ENCODE measurements around the gene FGF2. TPM values are rescaled to one million over a fixed set of nuclear protein-coding genes. Genes with fewer than 3 reads are reported as not detected.

Gene FGF2
- total RNA-seq, 2 donors from 2014 or later = 12.5 to 18.5 TPM

- Histone ChIP-seq H3K27ac (ENCODE audit: low read depth, low read length) (no peak overlapping the region), H3K27me3 (ENCODE audit: control insufficient read depth, insufficient read depth, low read length, poor library complexity, severe bottlenecking) (no peaks in the 10 kb centered on the region), H3K36me3 (ENCODE audit: control insufficient read depth, insufficient read depth, low read length) (no peaks in the 10 kb centered on the region), H3K9me3 (ENCODE audit: control insufficient read depth, low read length) (no peaks in the 10 kb centered on the region), H3K9ac (ENCODE audit: extremely low read depth, low read length, poor library complexity, severe bottlenecking) (no peak overlapping the region), H3K4me3 (ENCODE audit: low read length) (no peak overlapping the region), H3K4me1 (ENCODE audit: control insufficient read depth, insufficient read depth, low read length) (no peaks in the 10 kb centered on the region)
- Mint-ChIP-seq H3K27me3 (ENCODE audit: insufficient read depth) (no peaks in the 10 kb centered on the region), H3K9me3 (no peaks in the 10 kb centered on the region), H3K4me1 (peaks cover 9% of the 10 kb centered on the region), H3K36me3 (ENCODE audit: low read depth) (no peaks in the 10 kb centered on the region), H3K27ac (no peak overlapping the region), H3K4me3 (no peak overlapping the region)
- no peak for DNase-seq
- TF ChIP-seq CTCF (conservative IDR thresholded peaks at IDR 0.05) = no peak
- 92 to 100% methylated on average over 2 to 5 of the region's 5 CpGs for WGBS, 2 experiments (ENCODE audit: insufficient coverage in 1 of 2, insufficient read length in 1 of 2)
These were observed 93.8 kb downstream of the FGF2 start for GRCh38 chr4:122920473-122920872.

- H3K27ac Mint-ChIP-seq = no peak overlapping the region
- Histone ChIP-seq H3K9me3 (ENCODE audit: control insufficient read depth, low read length) (no peaks in the 10 kb centered on the region), H3K36me3 (ENCODE audit: control insufficient read depth, insufficient read depth, low read length) (no peaks in the 10 kb centered on the region), H3K27me3 (ENCODE audit: control insufficient read depth, insufficient read depth, low read length, poor library complexity, severe bottlenecking) (no peaks in the 10 kb centered on the region), H3K4me1 (ENCODE audit: control insufficient read depth, insufficient read depth, low read length) (no peaks in the 10 kb centered on the region), H3K27ac (ENCODE audit: low read depth, low read length) (no peak overlapping the region), H3K4me3 (ENCODE audit: low read length) (peak overlapping the region; percentile 93), H3K9ac (ENCODE audit: extremely low read depth, low read length, poor library complexity, severe bottlenecking) (peak overlapping the region; percentile 55)
- no peaks in the 10 kb centered on the region for H3K9me3 Mint-ChIP-seq
- no peak for TF ChIP-seq CTCF (conservative IDR thresholded peaks at IDR 0.05)
- H3K4me3 Mint-ChIP-seq = no peak overlapping the region
- no peak for DNase-seq
- no peaks in the 10 kb centered on the region for H3K36me3 Mint-ChIP-seq (ENCODE audit: low read depth)
- peaks cover 9% of the 10 kb centered on the region for H3K4me1 Mint-ChIP-seq
- no peaks in the 10 kb centered on the region for H3K27me3 Mint-ChIP-seq (ENCODE audit: insufficient read depth)
- 85 to 91% methylated on average over 5 of the region's 5 CpGs for WGBS, 2 experiments (ENCODE audit: insufficient coverage in 1 of 2, insufficient read length in 1 of 2)
These were observed 94.7 kb downstream of the FGF2 start for GRCh38 chr4:122921300-122921699.

- H3K27ac ChIP-seq (ENCODE audit: low read depth, low read length) = peak within 1 kb of the TSS; percentile 79
- peak within 1 kb of the TSS; percentile 94 for H3K27ac Mint-ChIP-seq
- peak; percentile 87 for DNase-seq
- no peak within 1 kb of the TSS for H3K4me3 Mint-ChIP-seq
- H3K9me3 Mint-ChIP-seq = no peaks in the 10 kb centered on the region
- H3K36me3 Mint-ChIP-seq (ENCODE audit: low read depth) = no peaks in the 10 kb centered on the region
- peak within 1 kb of the TSS; percentile 56 for H3K9ac ChIP-seq (ENCODE audit: extremely low read depth, low read length, poor library complexity, severe bottlenecking)
- peak within 1 kb of the TSS; percentile 93 for H3K4me3 ChIP-seq (ENCODE audit: low read length)
- no peaks in the 10 kb centered on the region for H3K27me3 ChIP-seq (ENCODE audit: control insufficient read depth, insufficient read depth, low read length, poor library complexity, severe bottlenecking)
- H3K9me3 ChIP-seq (ENCODE audit: control insufficient read depth, low read length) = no peaks in the 10 kb centered on the region
- no peaks in the 10 kb centered on the region for H3K4me1 ChIP-seq (ENCODE audit: control insufficient read depth, insufficient read depth, low read length)
- WGBS, 2 experiments (ENCODE audit: insufficient coverage in 1 of 2, insufficient read length in 1 of 2) = 0% methylated on average over 23 to 63 of the region's 63 CpGs
- H3K36me3 ChIP-seq (ENCODE audit: control insufficient read depth, insufficient read depth, low read length) = no peaks in the 10 kb centered on the region
- H3K4me1 Mint-ChIP-seq = peaks cover 9% of the 10 kb centered on the region
- no peaks in the 10 kb centered on the region for H3K27me3 Mint-ChIP-seq (ENCODE audit: insufficient read depth)
- no peak for TF ChIP-seq CTCF (conservative IDR thresholded peaks at IDR 0.05)
These were observed 95.6 kb downstream of the FGF2 start, which contains the start of gene NUDT6 for GRCh38 chr4:122921971-122922876. TSS of gene NUDT6 (minus strand) at chr4:122922597. CDS start at chr4:122922572, 25 bp downstream.

Measured in endodermal cell (in vitro differentiated cells).